ENCODE results near the gene GSKIP. TPM values are rescaled to one million over a fixed set of nuclear protein-coding genes. Genes with fewer than 3 reads are reported as not detected.

The GSKIP gene
- total and polyA plus RNA-seq, 5 donors from 2014 or later = 10.9 to 56.4 (median 38.1) TPM

Other genes starting within 250 kb of the GSKIP start
- not detected for gene BDKRB2, start 158.7 kb upstream of the GSKIP start, total RNA-seq
- not detected for gene BDKRB2, start 158.7 kb upstream of the GSKIP start, polyA plus RNA-seq
- gene BDKRB1, start 107.3 kb upstream of the GSKIP start, total RNA-seq = not detected
- not detected for gene BDKRB1, start 107.3 kb upstream of the GSKIP start, polyA plus RNA-seq
- gene ATG2B, start 185 bp upstream of the GSKIP start, total RNA-seq = 40.0 TPM
- 1 to 10 TPM; 2.0 to 3.2 (median 2.3) TPM for gene ATG2B, start 185 bp upstream of the GSKIP start, polyA plus RNA-seq
- not detected for gene AK7, start 28.6 kb downstream of the GSKIP start, total RNA-seq
- under 1 TPM in 2 of 4 donors, not detected in 2; 0.13 to 0.59 TPM for gene AK7, start 28.6 kb downstream of the GSKIP start, polyA plus RNA-seq
- gene PAPOLA, start 138.9 kb downstream of the GSKIP start, total RNA-seq = 189 TPM
- 10 to 100 TPM; 57.9 to 75.2 (median 60.1) TPM for gene PAPOLA, start 138.9 kb downstream of the GSKIP start, polyA plus RNA-seq

All from CD4-positive, CD25-positive, alpha-beta regulatory T cell (primary cell).